Upper lobe of left lung (tissue), 6 donors: ENCODE data around the gene PTPRN2. TPM values are rescaled to one million over a fixed set of nuclear protein-coding genes. Genes with fewer than 3 reads are reported as not detected.

Experiments
- ATAC-seq, 2 donors: fragments of 200-7000 bp; cut with Tn5 transposase; one replicate each; pipeline ENCODE4 v1.9.1; 2022; ENCODE audit warnings: mild to moderate bottlenecking in 2 of 2, moderate library complexity in 2 of 2; ENCODE audit not compliant: low FRiP score in 2 of 2
- DNase-seq, 2 donors: peaks; one replicate each; pipeline ENCODE4 v3.0.0-alpha.2; 2019 to 2020
- H3K27ac ChIP-seq, 4 donors: fragments of 200-600 bp; sonication (generic); one replicate each; pipeline ENCODE4 v1.5.1; 2016 to 2019
- H3K27me3 ChIP-seq, 4 donors: fragments of 200-600 bp; sonication (generic); one replicate each; pipeline ENCODE4 v1.5.1; 2017 to 2019
- H3K36me3 ChIP-seq, 4 donors: fragments of 200-600 bp; sonication (generic); one replicate each; pipeline ENCODE4 v1.5.1; 2016 to 2019
- H3K4me1 ChIP-seq, 4 donors: fragments of 200-600 bp; sonication (generic); one replicate each; pipeline ENCODE4 v1.5.1; 2018 to 2019
- H3K4me3 ChIP-seq, 4 donors: fragments of 200-600 bp; sonication (generic); one replicate each; pipeline ENCODE4 v1.5.1; 2017 to 2019; ENCODE audit warnings: mild to moderate bottlenecking in 2 of 4, moderate library complexity in 1 of 4
- H3K9me3 ChIP-seq, 4 donors: fragments of 200-600 bp; sonication (generic); one replicate each; pipeline ENCODE4 v1.5.1; 2018 to 2019
- CTCF ChIP-seq, 6 experiments: fragments of 450-650 bp in 4 of 6; fragments of 200-600 bp in 2 of 6; sonication (generic) in 2 of 6; IDR thresholded peaks; one replicate each; pipeline ENCODE4 v1.5.1; 2016 to 2019; ENCODE audit warnings: antibody characterized with exemption in 6 of 6
- EP300 ChIP-seq, 4 donors: sonication (generic); formaldehyde crosslinking; IDR thresholded peaks; one replicate each; pipeline ENCODE4 v1.5.1; 2017; ENCODE audit warnings: antibody characterized with exemption in 4 of 4, control low read depth in 2 of 4
- POLR2A ChIP-seq, 4 donors: fragments of 450-650 bp; IDR thresholded peaks; one replicate each; pipeline ENCODE4 v1.5.1; 2016 to 2017; ENCODE audit warnings: antibody characterized with exemption in 4 of 4, mild to moderate bottlenecking in 2 of 4
- POLR2AphosphoS5 ChIP-seq, 2 donors: sonication (generic); formaldehyde crosslinking; IDR thresholded peaks; one replicate each; pipeline ENCODE4 v1.5.1; 2017; ENCODE audit warnings: antibody characterized with exemption in 2 of 2
- WGBS, 2 donors: methylation state at CpG; one replicate each; pipeline ENCODE4 v1.1.5; 2017 to 2018; 5-methylcytosine and 5-hydroxymethylcytosine counted together
- total RNA-seq, 6 donors: library from RNA; depleted of rRNA in 4 of 6; stranded (reverse); fragments of >200 nt in 4 of 6; gene quantifications; one replicate each; pipeline versions ENCODE4 v1.1.0 to v1.2.1, GENCODE V29; 2016 to 2021
- donor health status: DM: no; HTN: no; CAD: no; lungs with moderate emphysema.
- donor health status: DM: no; HTN: yes; CAD: no; lungs with severe emphysema.

The PTPRN2 gene
- total RNA-seq, 6 donors from 2014 or later = 3.3 to 7.9 (median 5.2) TPM

GRCh38 chr7:158188676-158189075 is 398.9 kb downstream of the PTPRN2 start:
- Histone ChIP-seq H3K4me3 (no peak overlapping the region), H3K36me3 (no peaks in the 10 kb centered on the region), H3K9me3 (peaks cover 0 to 14% (median 0%) of the 10 kb centered on the region in 4 donors), H3K27me3 (no peaks in the 10 kb centered on the region), H3K27ac (no peak overlapping the region), H3K4me1 (no peaks in the 10 kb centered on the region)
- no peak for ATAC-seq
- no peak for TF ChIP-seq EP300 (IDR thresholded peaks at IDR 0.05)
- TF ChIP-seq CTCF (IDR thresholded peaks at IDR 0.05) = no peak
- no peak for TF ChIP-seq POLR2A (IDR thresholded peaks at IDR 0.05)
- no peak for TF ChIP-seq POLR2AphosphoS5 (IDR thresholded peaks at IDR 0.05)
- WGBS, 2 donors = 90 to 94% methylated on average over 9 to 15 of the region's 15 CpGs
- DNase-seq = no peak

GRCh38 chr7:158187694-158187994 is 400.0 kb downstream of the PTPRN2 start:
- H3K4me3 ChIP-seq = no peak overlapping the region
- no peaks in the 10 kb centered on the region for H3K27me3 ChIP-seq
- no peaks in the 10 kb centered on the region for H3K4me1 ChIP-seq
- no peaks in the 10 kb centered on the region for H3K36me3 ChIP-seq
- DNase-seq (no peak), ATAC-seq (no peak)
- H3K27ac ChIP-seq = no peak overlapping the region
- peaks cover 0 to 12% (median 0%) of the 10 kb centered on the region in 4 donors for H3K9me3 ChIP-seq
- 70 to 83% methylated on average over 7 of the region's 7 CpGs for WGBS, 2 donors
- no peak for TF ChIP-seq POLR2AphosphoS5 (IDR thresholded peaks at IDR 0.05)
- no peak for TF ChIP-seq EP300 (IDR thresholded peaks at IDR 0.05)
- TF ChIP-seq CTCF (IDR thresholded peaks at IDR 0.05) = no peak
- TF ChIP-seq POLR2A (IDR thresholded peaks at IDR 0.05) = no peak

GRCh38 chr7:158186864-158187693 is 400.5 kb downstream of the PTPRN2 start:
- no peak for ATAC-seq
- Histone ChIP-seq H3K4me3 (no peak overlapping the region), H3K4me1 (no peaks in the 10 kb centered on the region), H3K27me3 (no peaks in the 10 kb centered on the region), H3K9me3 (peaks cover 0 to 11% (median 0%) of the 10 kb centered on the region in 4 donors), H3K27ac (no peak overlapping the region), H3K36me3 (no peaks in the 10 kb centered on the region)
- DNase-seq = no peak
- 76 to 83% methylated on average over 13 of the region's 13 CpGs for WGBS, 2 donors
- TF ChIP-seq POLR2A (IDR thresholded peaks at IDR 0.05) (no peak), POLR2AphosphoS5 (IDR thresholded peaks at IDR 0.05) (no peak), EP300 (IDR thresholded peaks at IDR 0.05) (no peak), CTCF (IDR thresholded peaks at IDR 0.05) (no peak)

- TF ChIP-seq EP300 (IDR thresholded peaks at IDR 0.05) = no peak
- no peak for TF ChIP-seq POLR2A (IDR thresholded peaks at IDR 0.05)
- no peak for TF ChIP-seq CTCF (IDR thresholded peaks at IDR 0.05)
- TF ChIP-seq POLR2AphosphoS5 (IDR thresholded peaks at IDR 0.05) = no peak
Measured at GRCh38 chr7:158186406-158186805, 401.2 kb downstream of the PTPRN2 start.

GRCh38 chr7:158185653-158186052 is 402.0 kb downstream of the PTPRN2 start:
- TF ChIP-seq EP300 (IDR thresholded peaks at IDR 0.05) (no peak), POLR2AphosphoS5 (IDR thresholded peaks at IDR 0.05) (no peak), POLR2A (IDR thresholded peaks at IDR 0.05) (no peak), CTCF (IDR thresholded peaks at IDR 0.05) (no peak)
- Histone ChIP-seq H3K4me3 (no peak overlapping the region), H3K9me3 (peaks cover 0 to 8% (median 0%) of the 10 kb centered on the region in 4 donors), H3K27ac (no peak overlapping the region), H3K36me3 (no peaks in the 10 kb centered on the region), H3K4me1 (no peaks in the 10 kb centered on the region), H3K27me3 (no peaks in the 10 kb centered on the region)
- WGBS, 2 donors = 93% methylated on average over 8 of the region's 8 CpGs
- ATAC-seq (no peak), DNase-seq (no peak)

More at GRCh38 chr7:158186406-158186805, 401.2 kb downstream of the PTPRN2 start:
- DNase-seq = peak in 1 of 2 donors; percentile 54
- no peak overlapping the region for H3K4me3 ChIP-seq
- 81 to 91% methylated on average over 11 of the region's 12 CpGs for WGBS, 2 donors
- peaks cover 0 to 8% (median 0%) of the 10 kb centered on the region in 4 donors for H3K9me3 ChIP-seq
- H3K4me1 ChIP-seq = no peaks in the 10 kb centered on the region
- no peaks in the 10 kb centered on the region for H3K36me3 ChIP-seq
- H3K27me3 ChIP-seq = no peaks in the 10 kb centered on the region
- H3K27ac ChIP-seq = no peak overlapping the region
- ATAC-seq = no peak
